ENCODE results near the gene OTOS. TPM values are rescaled to one million over a fixed set of nuclear protein-coding genes. Genes with fewer than 3 reads are reported as not detected.

Gene OTOS
- total and polyA plus RNA-seq, 9 of the 15 experiments (the other 6 are each of a cell fraction or from before 2014, with no cell fraction given), result not detected

DNA sequence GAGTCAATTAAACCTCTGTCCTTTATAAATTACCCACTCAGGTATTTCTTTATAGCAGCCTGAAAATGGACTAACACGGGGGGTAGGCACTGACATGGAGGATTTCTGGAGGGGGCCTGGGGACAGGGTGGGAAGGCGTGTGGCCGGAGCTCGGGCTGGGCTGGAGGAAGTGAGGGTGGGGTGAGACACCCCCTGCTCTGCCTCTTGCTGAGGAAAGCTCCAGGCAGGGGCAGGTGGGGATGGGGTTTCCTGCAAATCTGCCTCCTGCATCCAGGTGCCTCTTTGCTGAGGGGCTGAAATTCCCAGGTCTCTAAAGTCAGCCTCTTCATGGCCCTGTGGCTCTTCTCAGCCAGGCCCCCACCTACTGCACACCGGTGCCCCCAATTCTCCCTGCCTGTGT is 25.7 kb upstream of the OTOS start:
- H3K36me3 ChIP-seq (ENCODE audit: control insufficient read depth, insufficient read depth, low read length), result no peaks in the 10 kb centered on the region
- WGBS (ENCODE audit: insufficient coverage, low coverage, missing lambda C conversion rate), result 0% methylated on average over 2 of the region's 5 CpGs
- no peak for FAIRE-seq
- in situ Hi-C loops (cut with MboI) (no loop called here), intact Hi-C loops (cut with micrococcal nuclease) (no loop called here)
- H3K4me3 ChIP-seq, result no peak overlapping the region
- ChIA-PET CTCF (ENCODE audit: low intra/inter-chr PET ratio) (no interaction called here), POLR2A (no interaction called here)
- TF ChIP-seq ZNF449 (CRISPR knock-in tag; IDR thresholded peaks at IDR 0.05) (no peak), SMAD3 (CRISPR knock-in tag; conservative IDR thresholded peaks at IDR 0.05) (no peak), ELF4 (CRISPR knock-in tag; IDR thresholded peaks at IDR 0.05) (no peak), CREB1 (IDR thresholded peaks at IDR 0.05) (no peak), CREB1 (CRISPR knock-in tag; IDR thresholded peaks at IDR 0.05) (no peak), SRSF9 (IDR thresholded peaks at IDR 0.05; ENCODE audit: borderline replicate concordance, low read depth, low read length) (no peak), ZNF785 (CRISPR knock-in tag; IDR thresholded peaks at IDR 0.05) (no peak), HNRNPL (IDR thresholded peaks at IDR 0.05; ENCODE audit: low read depth, low read length) (no peak), SIN3A (IDR thresholded peaks at IDR 0.05; ENCODE audit: borderline replicate concordance in 2 of 2, control insufficient read depth in 1 of 2, low read depth in 2 of 2, low read length in 2 of 2) (no peak), HNRNPUL1 (IDR thresholded peaks at IDR 0.05; ENCODE audit: low read length) (no peak)
- TF ChIP-seq, protein P1, sequence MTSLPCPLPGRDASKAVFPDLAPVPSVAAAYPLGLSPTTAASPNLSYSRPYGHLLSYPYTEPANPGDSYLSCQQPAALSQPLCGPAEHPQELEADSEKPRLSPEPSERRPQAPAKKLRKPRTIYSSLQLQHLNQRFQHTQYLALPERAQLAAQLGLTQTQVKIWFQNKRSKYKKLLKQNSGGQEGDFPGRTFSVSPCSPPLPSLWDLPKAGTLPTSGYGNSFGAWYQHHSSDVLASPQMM (CRISPR knock-in tag; IDR thresholded peaks at IDR 0.05), result no peak
- TF ChIP-seq, protein P2, sequence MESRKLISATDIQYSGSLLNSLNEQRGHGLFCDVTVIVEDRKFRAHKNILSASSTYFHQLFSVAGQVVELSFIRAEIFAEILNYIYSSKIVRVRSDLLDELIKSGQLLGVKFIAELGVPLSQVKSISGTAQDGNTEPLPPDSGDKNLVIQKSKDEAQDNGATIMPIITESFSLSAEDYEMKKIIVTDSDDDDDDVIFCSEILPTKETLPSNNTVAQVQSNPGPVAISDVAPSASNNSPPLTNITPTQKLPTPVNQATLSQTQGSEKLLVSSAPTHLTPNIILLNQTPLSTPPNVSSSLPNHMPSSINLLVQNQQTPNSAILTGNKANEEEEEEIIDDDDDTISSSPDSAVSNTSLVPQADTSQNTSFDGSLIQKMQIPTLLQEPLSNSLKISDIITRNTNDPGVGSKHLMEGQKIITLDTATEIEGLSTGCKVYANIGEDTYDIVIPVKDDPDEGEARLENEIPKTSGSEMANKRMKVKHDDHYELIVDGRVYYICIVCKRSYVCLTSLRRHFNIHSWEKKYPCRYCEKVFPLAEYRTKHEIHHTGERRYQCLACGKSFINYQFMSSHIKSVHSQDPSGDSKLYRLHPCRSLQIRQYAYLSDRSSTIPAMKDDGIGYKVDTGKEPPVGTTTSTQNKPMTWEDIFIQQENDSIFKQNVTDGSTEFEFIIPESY (CRISPR knock-in tag; IDR thresholded peaks at IDR 0.05), result no peak
- H3K4me1 ChIP-seq (replicated peaks in 1 of 2; ENCODE audit: control insufficient read depth in 2 of 2, insufficient read depth in 2 of 2, low read length in 2 of 2), result no peaks in the 10 kb centered on the region
- H3K27ac ChIP-seq (ENCODE audit: extremely low read depth, low read depth, low read length), result no peak overlapping the region
- no TSS peak for BruUV-seq (replicated peaks)
- no peaks in the 10 kb centered on the region for H4K20me1 ChIP-seq (replicated peaks; ENCODE audit: control insufficient read depth, insufficient read depth, low read length)
- H3K27me3 ChIP-seq (ENCODE audit: control insufficient read depth in 2 of 2, insufficient read depth in 2 of 2, low read length in 2 of 2), result peaks cover 0 to 47% of the 10 kb centered on the region in 2 experiments; a peak in 3 of 5 replicates
- no peak for DNase-seq (ENCODE audit: extremely low read depth in 1 of 4, low spot score in 3 of 4)
- no peaks in the 10 kb centered on the region for H3K9me3 ChIP-seq (replicated peaks; ENCODE audit: control insufficient read depth, insufficient read depth, low read depth, low read length)
- H3K4me2 ChIP-seq (ENCODE audit: insufficient read depth, low read length), result no peak overlapping the region
- H3K9ac ChIP-seq (ENCODE audit: insufficient read depth in 1 of 2, low read depth in 2 of 2, low read length in 2 of 2), result no peak overlapping the region
- ATAC-seq, result no peak
- H3K79me2 ChIP-seq (ENCODE audit: control insufficient read depth, insufficient read depth, low read length), result no peaks in the 10 kb centered on the region
- H3K9me1 ChIP-seq (ENCODE audit: control insufficient read depth, insufficient read depth, low read length), result no peaks in the 10 kb centered on the region
- no peak overlapping the region for H2AFZ ChIP-seq (ENCODE audit: low read depth, low read length)
